HCT116 (cell line): ENCODE measurements around the gene EHBP1. TPM values are rescaled to one million over a fixed set of nuclear protein-coding genes. Genes with fewer than 3 reads are reported as not detected.
"Not testable (repeated sequence)": the region's sequence is repeated elsewhere in the genome, so short reads cannot be mapped to it uniquely, and the experiment has no call there.

ENCODE experiments used
- ATAC-seq: fragments of 200-7000 bp; cut with Tn5 transposase; 2 replicates; pipeline ENCODE4 v1.9.1; 2020; ENCODE audit warnings: mild to moderate bottlenecking, moderate library complexity
- BruUV-seq: library from RNA; stranded (reverse); fragments of 400-500 nt; replicated peaks from 2 replicates; lab custom pipeline; 2021; lab: Mats Ljungman, UMichigan
- CTCF ChIA-PET: fragments of 300-600 bp; sonication (Branson Sonifier 250); formaldehyde crosslinking; loops from one replicate; lab custom pipeline; 2021; ENCODE audit warnings: antibody characterized with exemption; lab: Charles Lee
- POLR2A ChIA-PET: fragments of 300-600, 350-600 bp; sonication (Branson Sonifier 250); formaldehyde crosslinking; loops from one replicate; lab custom pipeline; 2021; ENCODE audit warnings: antibody characterized with exemption; lab: Charles Lee
- RAD21 ChIA-PET, 2 experiments: fragments of 300-600 bp; sonication (Branson Sonifier 250); formaldehyde crosslinking; loops; one replicate each; lab custom pipeline; 2023; ENCODE audit warnings: low total read pairs in 2 of 2; ENCODE audit not compliant: uncharacterized antibody in 2 of 2, unreplicated experiment in 2 of 2, low non-redundant PET in 1 of 2; lab: Charles Lee
- DNase-seq: peaks from one replicate; pipeline ENCODE4 v3.0.0-alpha.2; 2010; ENCODE audit warnings: low read depth, low spot score
- H2AFZ ChIP-seq: fragments of 200-600 bp; shearing (Covaris generic), sonication (generic); 2 replicates; pipeline ENCODE4 v1.6.1; 2017; ENCODE audit warnings: low read depth, mixed run types, mixed read lengths, antibody characterized with exemption, low read length; ENCODE audit not compliant: poor library complexity, severe bottlenecking
- H3K27ac ChIP-seq: 2 replicates; pipeline ENCODE4 v1.5.1; 2012; ENCODE audit warnings: low read depth, low read length
- H3K27me3 ChIP-seq: fragments of 200-600 bp; sonication (generic); 2 replicates; pipeline ENCODE4 v1.6.1; 2016; ENCODE audit warnings: mixed run types, low read length, mixed read lengths; ENCODE audit not compliant: insufficient read depth
- H3K36me3 ChIP-seq, 2 experiments: fragments of 200-500 bp in 1 of 2; fragments of 200-600 bp in 1 of 2; sonication (Bioruptor generic) in 1 of 2; sonication (generic) in 1 of 2; 2 replicates each; pipeline versions ENCODE4 v1.5.1 to v1.6.1; 2014 to 2016; ENCODE audit warnings: low read length in 2 of 2, inconsistent platforms in 1 of 2, mixed read lengths in 1 of 2, mixed run types in 1 of 2; ENCODE audit not compliant: insufficient read depth in 2 of 2, control insufficient read depth in 1 of 2
- H3K4me1 ChIP-seq, 2 experiments: fragments of 200-600 bp in 1 of 2; sonication (generic) in 1 of 2; 2 replicates each; pipeline versions ENCODE4 v1.5.1 to v1.6.1; 2012 to 2017; ENCODE audit warnings: low read length in 2 of 2, inconsistent platforms in 1 of 2, mild to moderate bottlenecking in 1 of 2, mixed read lengths in 1 of 2, mixed run types in 1 of 2, moderate library complexity in 1 of 2; ENCODE audit not compliant: insufficient read depth in 2 of 2, control insufficient read depth in 1 of 2
- H3K4me2 ChIP-seq: fragments of 200-600 bp; sonication (generic); 2 replicates; pipeline ENCODE4 v1.6.1; 2017; ENCODE audit warnings: mixed run types, low read length, mixed read lengths
- H3K4me3 ChIP-seq, 2 experiments: fragments of 200-600 bp in 1 of 2; sonication (generic) in 1 of 2; replicated peaks in 1 of 2; 2 replicates each; pipeline ENCODE4 v1.5.1; 2011 to 2016; ENCODE audit warnings: low read length in 2 of 2, control low read depth in 1 of 2, low read depth in 1 of 2, mild to moderate bottlenecking in 1 of 2, mixed read lengths in 1 of 2, mixed run types in 1 of 2
- H3K79me2 ChIP-seq: fragments of 200-600 bp; sonication (generic); 2 replicates; pipeline ENCODE4 v1.6.1; 2017; ENCODE audit warnings: mild to moderate bottlenecking, mixed run types, low read length, moderate library complexity, mixed read lengths; ENCODE audit not compliant: insufficient read depth
- H3K9ac ChIP-seq: fragments of 200-600 bp; sonication (generic); 2 replicates; pipeline ENCODE4 v1.6.1; 2016; ENCODE audit warnings: low read length, mixed read lengths
- H3K9me2 ChIP-seq: fragments of 200-600 bp; sonication (generic), shearing (Covaris generic); 2 replicates; pipeline ENCODE4 v1.6.1; 2017; ENCODE audit warnings: mixed run types, mild to moderate bottlenecking, moderate library complexity; ENCODE audit not compliant: insufficient read depth
- H3K9me3 ChIP-seq, 2 experiments: fragments of 200-500 bp in 1 of 2; fragments of 200-600 bp in 1 of 2; sonication (Bioruptor generic) in 1 of 2; sonication (generic) in 1 of 2; 2 replicates each; pipeline ENCODE4 v1.6.1; 2014 to 2017; ENCODE audit warnings: low read length in 2 of 2, mixed read lengths in 2 of 2, inconsistent platforms in 1 of 2, low read depth in 1 of 2, mild to moderate bottlenecking in 1 of 2, mixed run types in 1 of 2, moderate library complexity in 1 of 2; ENCODE audit not compliant: control insufficient read depth in 1 of 2, insufficient read depth in 1 of 2
- H4K20me1 ChIP-seq: fragments of 200-600 bp; sonication (generic), shearing (Covaris generic); 2 replicates; pipeline ENCODE4 v1.6.1; 2017; ENCODE audit warnings: mixed run types, mild to moderate bottlenecking, moderate library complexity; ENCODE audit not compliant: insufficient read depth
- CEBPB ChIP-seq: IDR thresholded peaks from 2 replicates; pipeline ENCODE4 v1.6.1; 2012; ENCODE audit warnings: low read depth
- ELF1 ChIP-seq: IDR thresholded peaks from 2 replicates; pipeline ENCODE4 v1.6.1; 2012; ENCODE audit warnings: low read depth, borderline replicate concordance
- SP1 ChIP-seq: IDR thresholded peaks from 2 replicates; pipeline ENCODE4 v1.6.1; 2012; ENCODE audit warnings: low read depth
- intact Hi-C: fragments of 100-400 bp; cut with micrococcal nuclease; formaldehyde crosslinking; loops from 2 replicates; pipeline ENCODE4 v1.10.0; 2022
- total RNA-seq: library from RNA; stranded (reverse); gene quantifications from one replicate; pipeline ENCODE4 v1.2.1, GENCODE V29; 2021; ENCODE audit not compliant: unreplicated experiment

Gene EHBP1
- total RNA-seq, 1 experiment from 2014 or later = 89.9 TPM

- RAD21 ChIA-PET = no interaction called here
- H3K4me1 ChIP-seq = peaks cover 3 to 29% of the 10 kb centered on the region in 2 experiments; a peak in 2 of 4 replicates
- no TSS peak for BruUV-seq
- no peak overlapping the region for H3K4me2 ChIP-seq
- DNase-seq = no peak
- no peak for ATAC-seq
- CTCF ChIA-PET = no interaction called here
- H3K4me3 ChIP-seq = no peak overlapping the region
- H3K79me2 ChIP-seq = peaks cover 100% of the 10 kb centered on the region
- no peaks in the 10 kb centered on the region for H3K9me3 ChIP-seq
- H3K27ac ChIP-seq = no peak overlapping the region
- peaks cover 2% of the 10 kb centered on the region; the same call in 1 of the 2 replicates for H4K20me1 ChIP-seq
- POLR2A ChIA-PET = no interaction called here
- no peak overlapping the region for H3K9ac ChIP-seq
- TF ChIP-seq ELF1 (no peak), SP1 (no peak), CEBPB (no peak)
- intact Hi-C loops = no loop called here
- no peaks in the 10 kb centered on the region for H3K27me3 ChIP-seq
- H3K9me2 ChIP-seq = no peaks in the 10 kb centered on the region
- no peak overlapping the region for H2AFZ ChIP-seq
- peaks cover 50 to 60% of the 10 kb centered on the region in 2 experiments for H3K36me3 ChIP-seq
Measured at GRCh38 chr2:62711832-62712494, 6.5 kb downstream of the EHBP1 start.

DNA sequence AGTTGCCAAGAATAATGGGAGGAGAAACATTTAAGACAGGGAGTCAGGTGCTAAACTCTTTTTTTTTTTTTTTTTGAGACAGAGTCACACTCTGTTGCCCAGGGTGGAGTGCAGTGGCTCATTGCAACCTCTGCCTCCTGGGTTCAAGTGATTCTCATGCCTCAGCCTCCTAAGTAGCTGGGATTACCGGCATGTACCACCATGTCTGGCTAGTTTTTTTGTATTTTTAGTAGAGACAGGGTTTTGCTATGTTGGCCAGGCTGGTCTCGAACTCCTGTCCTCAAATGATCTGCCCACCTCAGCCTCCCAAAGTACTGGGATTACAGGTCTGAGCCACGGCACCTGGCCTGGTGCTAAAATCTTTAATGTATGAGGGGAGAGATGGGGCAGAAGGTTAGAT lies 7.7 kb downstream of the EHBP1 start:
- H4K20me1 ChIP-seq, RAD21 ChIA-PET, H3K27ac ChIP-seq, H3K4me3 ChIP-seq, BruUV-seq, H3K27me3 ChIP-seq, DNase-seq, H2AFZ ChIP-seq, H3K9me2 ChIP-seq, POLR2A ChIA-PET, ATAC-seq, H3K9ac ChIP-seq, CTCF ChIA-PET, H3K4me2 ChIP-seq, intact Hi-C loops, H3K9me3 ChIP-seq: not testable (repeated sequence)
- peaks cover 100% of the 10 kb centered on the region for H3K79me2 ChIP-seq
- H3K36me3 ChIP-seq = peaks cover 43 to 58% of the 10 kb centered on the region in 2 experiments
- H3K4me1 ChIP-seq = peaks cover 0 to 18% of the 10 kb centered on the region in 2 experiments; a peak in 2 of 4 replicates
